Dedifferentiated amniotic fluid mesenchymal stem cell (primary cell): Measurements from ENCODE around the gene AARSD1.
"Not testable (repeated sequence)": the region's sequence is repeated elsewhere in the genome, so short reads cannot be mapped to it uniquely, and the experiment has no call there.

Source experiments
- DNase-seq: peaks from one replicate; pipeline ENCODE4 v3.0.0-alpha.2; 2016; ENCODE audit errors: extremely low spot score

Gene AARSD1

DNA sequence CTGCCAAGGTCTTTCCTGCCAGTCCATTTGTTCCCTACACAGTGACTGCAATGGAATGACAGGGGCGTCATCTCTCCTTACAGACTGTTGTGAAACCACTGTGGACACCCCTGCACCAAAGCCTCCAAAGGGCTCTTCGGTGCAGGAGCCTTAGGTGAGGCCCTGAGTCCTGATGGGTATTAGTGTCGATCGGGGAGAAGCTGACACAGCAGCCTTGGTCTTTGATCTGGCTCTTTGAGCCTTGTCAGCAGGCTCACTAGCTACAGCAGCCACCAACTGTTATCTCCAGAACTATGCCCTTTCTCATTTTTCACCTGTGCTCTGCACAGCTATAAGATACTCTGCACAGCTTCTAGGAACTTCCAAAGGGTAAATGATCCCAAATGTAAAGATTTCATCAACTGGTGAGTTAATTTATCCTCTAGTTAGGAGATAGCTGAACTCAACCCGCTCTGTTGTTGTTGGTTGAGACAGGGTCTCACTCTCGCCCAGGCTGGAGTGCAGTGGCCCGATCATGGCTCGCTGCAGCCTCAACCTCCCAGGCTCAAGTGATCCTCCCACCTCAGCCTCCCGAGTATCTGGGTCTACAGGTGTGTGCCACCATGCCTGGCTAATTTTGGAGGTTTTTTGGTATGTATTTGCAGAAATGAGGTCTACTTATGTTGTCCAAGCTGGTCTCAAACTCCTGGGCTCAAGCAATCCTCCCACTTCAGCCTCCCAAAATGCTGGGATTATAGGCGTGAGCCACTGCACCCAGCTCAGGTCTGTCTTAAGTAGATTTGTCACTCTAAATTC is 44.0 kb downstream of the AARSD1 start:
- no peak for DNase-seq

DNA sequence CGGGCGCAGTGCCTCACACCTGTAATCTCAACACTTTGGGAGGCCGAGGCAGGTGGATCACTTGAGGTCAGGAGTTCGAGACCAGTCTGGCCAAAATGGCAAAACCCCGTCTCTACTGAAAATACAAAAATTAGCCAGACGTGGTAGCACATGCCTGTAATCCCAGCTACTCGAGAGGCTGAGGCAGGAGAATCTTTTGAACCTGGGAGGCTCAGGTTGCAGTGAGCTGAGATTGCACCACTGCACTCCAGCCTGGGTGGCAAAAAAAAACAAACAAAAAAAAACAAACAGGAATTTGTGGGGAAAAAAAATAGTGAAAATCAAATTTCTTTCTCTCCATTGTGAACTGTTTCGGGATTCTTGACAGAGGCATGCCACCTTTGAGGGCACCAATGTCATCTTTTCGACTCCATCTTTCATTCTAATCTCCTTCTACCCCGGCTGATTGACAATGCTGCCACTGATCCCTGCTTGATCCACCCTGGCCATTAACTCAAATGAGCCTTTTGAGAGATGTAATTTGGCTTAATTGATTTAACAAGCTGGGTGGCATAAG is 44.7 kb downstream of the AARSD1 start:
- not testable (repeated sequence) for DNase-seq

DNA sequence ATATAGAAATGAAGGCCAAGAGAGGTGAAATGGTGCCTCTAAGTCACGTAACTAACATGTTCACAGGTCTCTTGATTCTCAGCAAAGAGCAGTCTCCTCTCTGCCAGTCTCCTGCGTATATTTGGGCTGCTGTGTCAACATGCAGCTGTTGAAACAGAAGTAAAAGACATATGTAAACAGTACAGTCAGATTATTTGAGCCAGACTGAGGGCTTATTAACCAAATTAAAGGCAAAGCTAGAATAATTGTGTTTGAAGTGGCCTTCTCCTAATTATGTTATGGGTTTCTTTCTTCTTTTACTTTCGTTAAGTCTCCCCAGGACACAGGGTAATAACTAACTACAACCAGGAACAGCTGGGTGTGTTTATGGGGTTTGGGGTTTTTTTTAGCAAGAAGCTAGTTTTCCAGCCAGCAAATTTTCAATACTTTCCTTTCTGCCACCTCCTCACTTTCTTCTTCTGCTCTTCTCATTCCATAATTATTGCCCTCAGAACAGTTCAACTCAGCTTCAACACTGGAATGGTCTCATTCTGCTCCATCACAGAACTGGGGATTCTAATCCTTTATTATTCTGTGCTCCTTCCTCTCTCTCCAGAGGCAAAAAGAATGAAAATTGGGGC is 45.2 kb downstream of the AARSD1 start:
- no peak for DNase-seq

DNA sequence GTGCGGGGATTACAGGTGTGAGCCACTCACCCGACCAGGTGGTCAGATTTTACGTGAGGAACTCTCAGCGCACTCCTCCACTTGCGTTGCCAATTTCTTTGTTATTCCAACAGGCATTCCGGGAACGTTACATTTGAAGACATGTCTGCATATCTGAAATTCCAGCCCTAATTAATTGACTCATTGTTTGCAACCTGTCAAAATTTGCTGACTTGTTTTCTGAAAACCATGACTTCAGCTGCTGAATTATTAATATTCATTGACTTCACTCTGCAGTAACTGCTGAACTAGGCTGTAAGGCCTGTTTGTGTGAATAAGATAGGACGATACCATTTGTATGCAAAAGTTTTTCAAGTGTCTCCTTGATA is 47.0 kb downstream of the AARSD1 start:
- DNase-seq, result no peak

DNA sequence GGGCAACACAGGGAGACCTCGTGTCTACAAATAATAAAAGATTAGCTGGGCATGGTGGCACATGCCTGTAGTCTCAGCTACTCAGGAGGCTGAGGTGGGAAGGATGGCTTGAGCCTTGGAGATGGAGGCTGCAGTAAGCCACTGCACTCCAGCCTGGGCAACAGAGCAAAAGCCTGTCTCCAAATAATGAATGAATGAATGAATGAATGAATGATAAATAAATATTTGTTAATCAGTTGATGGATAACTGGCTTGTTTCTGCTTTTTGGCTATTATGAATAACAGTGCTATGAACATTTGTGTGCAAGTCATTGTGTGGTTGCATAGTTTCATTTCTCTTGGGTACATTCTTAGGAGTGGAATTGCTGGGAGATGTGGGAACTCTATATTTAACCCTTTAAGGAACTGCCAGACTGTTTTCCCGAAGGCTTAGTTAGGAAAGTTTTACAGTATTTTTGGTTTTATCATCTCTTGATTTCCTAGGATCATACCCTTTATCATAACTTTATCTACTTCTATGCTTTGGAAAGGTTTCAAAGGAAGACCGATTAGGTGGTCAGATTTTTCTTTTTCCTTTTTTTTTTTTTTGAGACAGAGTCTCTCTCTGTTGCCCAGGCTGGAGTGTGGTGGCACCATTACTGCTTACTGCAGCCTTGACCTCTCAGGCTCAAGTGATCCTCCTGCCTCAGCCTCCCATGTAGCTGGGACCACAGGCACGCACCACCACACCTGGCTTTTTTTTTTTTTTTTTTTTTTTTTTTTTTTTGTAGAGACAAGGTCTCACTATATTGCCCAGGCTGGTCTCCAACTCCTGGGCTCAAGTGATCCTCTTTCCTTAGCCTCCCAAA is 47.6 kb downstream of the AARSD1 start:
- DNase-seq, result not testable (repeated sequence)

DNA sequence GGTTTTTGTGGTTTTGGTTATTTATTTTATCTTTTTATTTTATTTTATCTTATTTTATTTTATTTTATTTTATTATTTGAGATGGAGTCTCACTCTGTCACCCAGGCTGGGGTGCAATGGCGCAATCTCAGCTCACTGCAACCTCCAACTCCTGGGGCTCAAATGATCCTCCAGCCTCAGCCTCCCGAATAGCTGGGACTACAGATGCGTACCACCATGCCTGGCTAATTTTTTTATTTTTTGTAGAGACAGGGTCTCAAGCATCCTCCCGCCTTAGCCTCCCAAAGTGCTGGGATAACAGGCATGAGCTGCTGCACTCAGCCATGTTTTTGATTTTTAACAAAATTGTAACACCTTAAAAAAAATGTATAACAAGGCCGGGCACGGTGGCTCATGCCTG is 49.0 kb downstream of the AARSD1 start:
- DNase-seq, result not testable (repeated sequence)

DNA sequence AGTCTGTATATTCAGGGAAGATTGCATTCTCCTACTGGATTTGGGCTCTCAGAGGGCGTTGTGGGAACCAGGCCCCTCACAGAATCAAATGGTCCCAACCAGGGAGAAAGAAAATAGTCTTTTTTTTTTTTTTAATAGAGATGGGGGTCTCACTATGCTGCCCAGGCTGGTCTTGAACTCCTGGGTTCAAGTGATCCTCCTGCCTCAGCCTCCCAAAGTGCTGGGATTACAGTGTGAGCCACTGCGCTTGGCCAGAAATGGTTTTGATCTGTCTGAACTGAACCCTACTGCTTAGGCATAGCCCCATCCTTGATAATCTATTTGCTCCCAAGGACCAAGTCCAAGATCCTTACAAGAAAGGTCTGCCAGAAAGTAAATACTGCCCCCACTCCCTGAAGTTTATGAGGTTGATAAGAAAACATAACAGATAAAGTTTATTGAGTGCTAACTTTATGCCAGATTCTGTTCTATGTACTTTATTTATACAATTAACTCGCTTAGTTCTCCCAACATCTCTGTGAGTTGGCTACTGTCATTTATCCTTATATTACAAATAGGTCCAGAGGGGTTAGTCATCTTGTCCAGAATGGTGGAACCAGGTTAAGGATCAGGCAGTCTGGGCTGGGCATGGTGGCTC is 50.2 kb downstream of the AARSD1 start:
- no peak for DNase-seq

DNA sequence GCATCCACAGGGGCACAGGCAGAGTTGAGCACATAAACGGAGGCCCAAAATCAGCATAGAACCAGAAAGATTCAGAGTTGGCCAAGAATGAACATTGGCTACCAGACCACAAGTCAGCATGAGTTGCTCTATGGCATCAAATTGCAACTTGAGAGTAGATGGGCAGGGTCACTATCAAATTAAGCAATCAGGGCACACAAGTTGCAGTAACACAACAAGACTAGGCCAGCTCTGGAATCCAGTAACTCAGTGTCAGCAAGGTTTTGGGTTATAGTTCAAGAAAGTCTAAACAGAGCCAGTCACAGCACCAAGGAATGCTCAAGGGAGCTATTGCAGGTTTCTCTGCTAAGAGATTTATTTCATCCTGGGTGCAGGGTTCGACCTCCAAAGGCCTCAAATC is 50.7 kb downstream of the AARSD1 start:
- DNase-seq, result no peak

DNA sequence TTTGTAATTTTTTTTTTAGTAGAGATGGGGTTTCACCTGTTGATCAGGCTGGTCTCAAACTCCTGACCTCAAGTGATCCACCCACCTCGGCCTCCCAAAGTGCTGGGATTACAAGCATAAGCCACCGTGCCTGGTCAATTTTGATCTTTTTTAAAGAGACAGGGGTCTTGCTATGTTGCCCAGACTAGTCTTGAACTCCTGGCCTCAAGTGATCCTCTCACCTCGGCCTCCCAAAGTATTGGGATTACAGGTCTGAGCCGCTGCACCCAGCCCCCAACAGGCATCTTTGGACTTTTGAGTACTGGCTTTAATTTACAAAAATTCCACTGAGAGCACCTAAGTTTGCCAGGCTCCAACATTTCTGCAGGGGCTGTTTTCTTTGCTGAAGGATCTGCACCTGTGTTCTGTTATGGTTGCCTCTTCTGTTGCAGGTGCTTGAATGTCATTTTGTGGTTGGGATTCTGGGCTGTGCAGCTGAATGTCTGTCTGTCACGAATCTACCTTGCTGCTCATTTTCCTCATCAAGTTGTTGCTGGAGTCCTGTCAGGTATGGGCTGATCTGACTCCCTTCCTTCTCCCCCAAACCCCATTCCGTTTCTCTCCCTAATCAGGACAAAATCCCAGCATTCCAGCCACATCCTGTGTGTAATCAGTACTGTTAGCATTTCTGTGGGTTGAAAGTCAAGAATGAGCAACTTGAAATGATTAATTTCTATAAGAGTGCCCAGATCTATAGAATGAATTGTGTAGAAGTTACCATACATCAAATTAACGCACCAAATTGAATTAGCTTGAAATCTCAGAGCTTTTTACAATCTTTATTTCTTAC is 55.2 kb downstream of the AARSD1 start:
- DNase-seq, result no peak

DNA sequence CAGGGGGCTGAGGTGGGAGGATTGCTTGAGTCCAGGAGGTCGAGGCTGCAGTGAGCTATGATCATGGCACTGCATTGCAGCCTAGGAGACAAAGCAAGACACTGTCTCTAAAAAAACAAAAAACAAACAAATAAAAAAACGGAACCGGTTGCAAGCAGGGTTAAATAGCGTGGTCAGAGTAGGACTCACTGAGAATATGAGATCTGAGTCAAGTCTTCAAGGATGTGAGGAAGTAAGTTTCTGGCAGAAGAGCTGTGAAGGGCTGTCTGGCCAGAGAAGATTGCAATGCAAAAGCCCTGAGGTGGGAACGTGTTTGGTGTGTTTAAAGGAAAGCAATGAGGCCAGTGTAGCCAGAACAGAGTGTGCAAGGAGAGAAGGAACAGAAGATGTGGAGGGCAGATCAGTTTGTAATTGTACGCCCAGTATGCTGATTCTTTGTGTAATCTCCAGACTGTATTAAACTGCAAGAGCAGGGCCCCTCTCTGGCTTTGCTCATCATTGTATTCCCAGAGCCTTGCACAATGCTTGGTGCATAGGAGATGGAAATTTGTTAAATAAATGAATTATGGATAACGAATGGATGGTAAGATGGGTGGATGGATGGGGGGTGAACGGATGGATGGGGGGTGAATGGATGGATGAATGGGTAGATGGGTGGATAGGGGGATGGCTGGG is 57.3 kb downstream of the AARSD1 start:
- no peak for DNase-seq

DNA sequence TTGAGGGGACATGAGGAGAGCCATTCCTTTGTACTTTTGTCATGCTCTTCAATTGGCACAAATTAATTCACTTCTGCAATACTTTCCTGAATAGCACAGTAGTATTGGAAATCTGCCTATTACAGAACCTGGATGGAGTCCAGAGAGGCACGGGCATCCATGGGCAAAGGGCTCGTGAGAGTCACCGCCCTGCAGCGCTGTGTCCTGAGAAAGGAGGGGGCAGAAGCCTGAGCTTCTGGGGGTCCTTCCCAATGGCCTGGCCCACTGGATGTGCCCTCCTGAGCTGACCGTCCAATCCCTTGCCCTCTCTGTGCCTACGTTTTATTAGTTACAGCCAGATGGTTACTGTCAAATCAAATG is 60.2 kb downstream of the AARSD1 start:
- no peak for DNase-seq

DNA sequence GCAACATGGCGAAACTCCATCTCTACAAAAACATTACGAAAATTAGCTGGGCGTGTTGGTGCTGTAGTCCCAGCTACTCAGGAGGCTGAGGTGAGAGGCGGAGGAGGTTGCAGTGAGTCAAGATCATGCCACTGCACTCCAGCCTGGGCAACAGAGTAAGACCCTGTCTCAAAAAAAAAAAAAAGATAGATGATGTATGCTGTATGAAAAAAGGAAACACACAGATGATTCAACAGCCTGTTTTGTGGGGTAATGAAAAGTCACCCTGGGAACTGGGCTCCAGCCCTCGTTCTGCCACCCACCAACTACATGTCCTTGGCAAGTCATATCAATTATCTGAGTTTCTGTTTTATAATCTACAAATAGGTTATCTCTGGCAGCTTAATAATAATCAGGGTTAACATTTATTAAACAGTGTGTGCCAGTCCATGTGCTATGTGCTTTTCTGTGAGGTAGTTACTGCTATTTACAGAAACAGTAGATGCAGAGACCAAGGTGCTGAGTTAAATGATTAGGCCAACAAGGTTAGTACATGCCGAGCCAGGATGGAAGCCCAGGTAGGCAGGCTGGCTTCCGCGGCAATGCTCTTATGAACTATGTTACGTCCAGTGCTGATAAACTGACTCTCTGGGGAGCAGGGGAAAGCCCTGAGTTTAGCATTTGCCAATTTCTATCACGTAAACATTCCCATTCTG is 62.6 kb downstream of the AARSD1 start:
- DNase-seq, result no peak
